DND-41 (cell line): ENCODE measurements around the gene TMPRSS6.
A peak's percentile ranks its signal among the peaks of the same experiment; 100 is the strongest.

ENCODE experiments used
- ATAC-seq: fragments of 200-7000 bp; cut with Tn5 transposase; 3 replicates; pipeline ENCODE4 v1.9.1; 2021; ENCODE audit warnings: low read depth; ENCODE audit not compliant: insufficient read depth
- DNase-seq: peaks from one replicate; pipeline ENCODE4 v3.0.0-alpha.2; 2020
- H2AFZ ChIP-seq: 2 replicates; pipeline ENCODE4 v1.6.0; 2012; ENCODE audit warnings: low read depth, low read length
- H3K27ac ChIP-seq: 2 replicates; pipeline ENCODE4 v1.5.1; 2012; ENCODE audit warnings: low read length, inconsistent platforms
- H3K27me3 ChIP-seq: fragments of 200-600 bp; sonication (generic); 2 replicates; pipeline ENCODE4 v1.6.0; 2012; ENCODE audit warnings: low read length, mild to moderate bottlenecking, inconsistent platforms; ENCODE audit not compliant: insufficient read depth, poor library complexity
- H3K36me3 ChIP-seq: 2 replicates; pipeline ENCODE4 v1.5.1; 2012; ENCODE audit warnings: low read length, inconsistent platforms; ENCODE audit not compliant: insufficient read depth
- H3K4me1 ChIP-seq: 2 replicates; pipeline ENCODE4 v1.5.1; 2012; ENCODE audit warnings: mild to moderate bottlenecking, low read length; ENCODE audit not compliant: insufficient read depth
- H3K4me2 ChIP-seq: 2 replicates; pipeline ENCODE4 v1.6.0; 2012; ENCODE audit warnings: mild to moderate bottlenecking, moderate library complexity, low read length, inconsistent platforms; ENCODE audit not compliant: insufficient read depth
- H3K4me3 ChIP-seq, 2 experiments: fragments of 200-600 bp in 1 of 2; shearing (Covaris generic) in 1 of 2; 2 replicates each; pipeline ENCODE4 v1.5.1; 2012 to 2016; ENCODE audit warnings: inconsistent platforms in 2 of 2, low read length in 2 of 2, mild to moderate bottlenecking in 2 of 2, low read depth in 1 of 2, moderate library complexity in 1 of 2
- H3K79me2 ChIP-seq: 2 replicates; pipeline ENCODE4 v1.6.0; 2012; ENCODE audit warnings: low read length, inconsistent platforms; ENCODE audit not compliant: insufficient read depth
- H3K9ac ChIP-seq: 2 replicates; pipeline ENCODE4 v1.6.0; 2012; ENCODE audit warnings: low read depth, mild to moderate bottlenecking, inconsistent platforms, low read length, moderate library complexity
- H3K9me3 ChIP-seq: 2 replicates; pipeline ENCODE4 v1.5.1; 2012; ENCODE audit warnings: low read length, moderate library complexity, mild to moderate bottlenecking, inconsistent platforms; ENCODE audit not compliant: insufficient read depth, severe bottlenecking
- H4K20me1 ChIP-seq: 2 replicates; pipeline ENCODE4 v1.6.0; 2012; ENCODE audit warnings: low read length; ENCODE audit not compliant: insufficient read depth
- EZH2 ChIP-seq: IDR thresholded peaks from 3 replicates; pipeline ENCODE4 v1.6.1; 2012; ENCODE audit warnings: borderline replicate concordance, low read depth, mild to moderate bottlenecking, moderate library complexity, low read length, inconsistent platforms; ENCODE audit not compliant: severe bottlenecking
- TF ChIP-seq, protein P1 (sequence below): IDR thresholded peaks from 2 replicates; pipeline ENCODE4 v1.5.1; 2012; ENCODE audit warnings: borderline replicate concordance, low read length, moderate library complexity, mild to moderate bottlenecking; ENCODE audit not compliant: poor library complexity, severe bottlenecking; ENCODE audit errors: extremely low read depth

TMPRSS6 gene

DNA sequence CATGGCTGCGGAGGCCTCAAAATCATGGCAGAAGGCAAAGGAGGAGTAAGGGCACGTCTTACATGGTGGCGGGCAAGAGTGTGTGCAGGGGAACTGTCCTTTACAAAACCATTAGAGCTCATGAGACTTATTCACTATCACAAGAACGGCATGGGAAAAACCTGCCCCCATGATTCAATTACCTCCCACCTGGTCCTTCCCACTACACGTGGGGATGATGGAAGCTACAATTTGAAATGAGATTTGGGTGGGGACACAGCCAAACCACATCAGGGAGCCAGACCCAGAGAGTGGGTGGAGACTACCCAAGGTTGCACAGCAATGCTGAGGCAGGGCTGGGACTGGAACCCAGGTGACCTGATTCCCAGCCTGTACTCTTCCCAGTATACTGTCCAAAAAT lies 8.6 kb upstream of the TMPRSS6 start:
- Histone ChIP-seq H3K36me3 (no peaks in the 10 kb centered on the region), H3K9me3 (no peaks in the 10 kb centered on the region), H3K4me3 (no peak overlapping the region), H3K9ac (no peak overlapping the region), H3K27ac (no peak overlapping the region), H3K4me2 (no peak overlapping the region), H3K79me2 (no peaks in the 10 kb centered on the region), H4K20me1 (no peaks in the 10 kb centered on the region), H2AFZ (no peak overlapping the region), H3K27me3 (no peaks in the 10 kb centered on the region), H3K4me1 (peaks cover 22% of the 10 kb centered on the region)
- TF ChIP-seq, protein P1, sequence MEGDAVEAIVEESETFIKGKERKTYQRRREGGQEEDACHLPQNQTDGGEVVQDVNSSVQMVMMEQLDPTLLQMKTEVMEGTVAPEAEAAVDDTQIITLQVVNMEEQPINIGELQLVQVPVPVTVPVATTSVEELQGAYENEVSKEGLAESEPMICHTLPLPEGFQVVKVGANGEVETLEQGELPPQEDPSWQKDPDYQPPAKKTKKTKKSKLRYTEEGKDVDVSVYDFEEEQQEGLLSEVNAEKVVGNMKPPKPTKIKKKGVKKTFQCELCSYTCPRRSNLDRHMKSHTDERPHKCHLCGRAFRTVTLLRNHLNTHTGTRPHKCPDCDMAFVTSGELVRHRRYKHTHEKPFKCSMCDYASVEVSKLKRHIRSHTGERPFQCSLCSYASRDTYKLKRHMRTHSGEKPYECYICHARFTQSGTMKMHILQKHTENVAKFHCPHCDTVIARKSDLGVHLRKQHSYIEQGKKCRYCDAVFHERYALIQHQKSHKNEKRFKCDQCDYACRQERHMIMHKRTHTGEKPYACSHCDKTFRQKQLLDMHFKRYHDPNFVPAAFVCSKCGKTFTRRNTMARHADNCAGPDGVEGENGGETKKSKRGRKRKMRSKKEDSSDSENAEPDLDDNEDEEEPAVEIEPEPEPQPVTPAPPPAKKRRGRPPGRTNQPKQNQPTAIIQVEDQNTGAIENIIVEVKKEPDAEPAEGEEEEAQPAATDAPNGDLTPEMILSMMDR: no peak
- no peak for TF ChIP-seq EZH2
- ATAC-seq (no peak), DNase-seq (no peak)

DNA sequence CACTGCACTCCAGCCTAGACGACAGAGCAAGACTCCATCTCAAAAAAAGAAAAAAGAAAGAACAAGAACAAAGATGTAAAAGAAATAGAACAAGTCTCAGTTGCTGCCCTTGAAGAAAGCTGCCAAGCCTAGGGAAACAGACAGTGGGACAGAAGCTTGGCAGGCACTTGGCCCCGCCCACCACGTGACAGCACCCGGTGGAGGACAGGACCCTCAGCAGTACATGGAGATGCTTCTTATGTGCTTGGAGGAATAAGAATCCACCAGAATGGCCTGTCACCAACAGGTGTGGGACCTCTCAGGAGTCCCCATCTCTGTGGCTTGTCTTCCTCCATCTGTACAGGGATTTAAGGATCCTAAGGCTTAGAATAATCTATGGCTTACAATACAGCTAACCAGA lies 7.6 kb upstream of the TMPRSS6 start:
- TF ChIP-seq, protein P1: no peak
- no peak for TF ChIP-seq EZH2
- H3K4me3 ChIP-seq: no peak overlapping the region
- H3K4me2 ChIP-seq: no peak overlapping the region
- no peak overlapping the region for H3K9ac ChIP-seq
- H4K20me1 ChIP-seq: no peaks in the 10 kb centered on the region
- H3K36me3 ChIP-seq: no peaks in the 10 kb centered on the region
- no peak for ATAC-seq
- peaks cover 12% of the 10 kb centered on the region for H3K4me1 ChIP-seq
- H3K9me3 ChIP-seq: no peaks in the 10 kb centered on the region
- DNase-seq: no peak
- H3K27ac ChIP-seq: no peak overlapping the region
- H3K79me2 ChIP-seq: no peaks in the 10 kb centered on the region
- H3K27me3 ChIP-seq: no peaks in the 10 kb centered on the region
- H2AFZ ChIP-seq: no peak overlapping the region

DNA sequence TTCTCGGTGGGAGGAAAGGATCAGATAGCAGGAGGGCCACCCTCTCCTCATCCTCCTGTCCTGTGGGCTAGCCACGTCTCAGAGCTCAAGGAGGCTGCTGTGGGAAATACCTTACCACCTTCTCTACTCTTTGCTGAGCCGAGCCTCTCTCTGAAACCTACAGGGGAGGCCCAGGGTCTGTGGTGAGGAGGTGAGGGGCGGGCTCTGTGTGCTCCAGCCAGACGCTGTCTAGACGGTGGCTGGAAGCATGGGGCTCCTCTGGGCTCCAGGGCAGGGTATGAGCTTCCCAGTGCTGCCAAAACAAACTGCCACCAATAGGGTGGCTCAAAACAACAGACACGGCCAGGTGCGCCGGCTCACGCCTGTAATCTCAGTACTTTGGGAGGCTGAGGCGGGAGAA lies 5.5 kb upstream of the TMPRSS6 start:
- DNase-seq (no peak), ATAC-seq (0 out of 3 replicates have a peak, but pooled peaks have one; percentile 17)
- Histone ChIP-seq H3K4me1 (no peaks in the 10 kb centered on the region), H3K27ac (no peak overlapping the region), H3K4me2 (no peak overlapping the region), H3K9me3 (no peaks in the 10 kb centered on the region), H3K9ac (no peak overlapping the region), H3K4me3 (no peak overlapping the region), H2AFZ (no peak overlapping the region), H3K27me3 (no peaks in the 10 kb centered on the region), H3K79me2 (no peaks in the 10 kb centered on the region), H3K36me3 (no peaks in the 10 kb centered on the region), H4K20me1 (no peaks in the 10 kb centered on the region)
- no peak for TF ChIP-seq EZH2
- TF ChIP-seq, protein P1: no peak

DNA sequence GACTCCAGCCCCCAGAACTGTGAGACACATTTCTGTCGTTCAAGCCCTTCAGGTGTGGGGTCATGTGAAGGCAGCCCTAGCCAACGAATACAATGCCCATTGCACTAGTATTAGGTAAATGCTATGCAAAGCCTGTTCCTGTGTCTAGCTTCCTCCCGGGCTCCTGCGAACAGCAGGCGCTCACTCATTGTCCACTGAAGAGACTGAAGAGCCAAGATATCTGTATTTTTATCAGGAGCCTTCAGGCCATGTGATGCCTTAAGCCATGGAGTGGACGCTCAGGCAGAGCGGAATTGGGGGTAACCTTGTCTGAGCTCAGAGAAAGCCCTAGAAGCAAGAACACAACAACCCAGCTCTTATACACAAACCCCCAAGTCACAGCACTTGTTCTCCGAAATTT lies 4.2 kb upstream of the TMPRSS6 start:
- H3K9ac ChIP-seq: no peak overlapping the region
- H4K20me1 ChIP-seq: no peaks in the 10 kb centered on the region
- no peak overlapping the region for H3K27ac ChIP-seq
- no peaks in the 10 kb centered on the region for H3K4me1 ChIP-seq
- H3K79me2 ChIP-seq: no peaks in the 10 kb centered on the region
- H2AFZ ChIP-seq: no peak overlapping the region
- H3K9me3 ChIP-seq: no peaks in the 10 kb centered on the region
- TF ChIP-seq, protein P1: no peak
- TF ChIP-seq EZH2: no peak
- no peak overlapping the region for H3K4me3 ChIP-seq
- no peaks in the 10 kb centered on the region for H3K36me3 ChIP-seq
- H3K27me3 ChIP-seq: no peaks in the 10 kb centered on the region
- DNase-seq: no peak
- no peak for ATAC-seq
- no peak overlapping the region for H3K4me2 ChIP-seq
